ENCODE results near the gene BTBD3. TPM values are rescaled to one million over a fixed set of nuclear protein-coding genes. Genes with fewer than 3 reads are reported as not detected.

BTBD3 gene
- total RNA-seq, 6 experiments from 2014 or later = 26.1 to 32.2 (median 29.5) TPM

GRCh38 chr20:11918391-11918845 lies 725 bp downstream of the BTBD3 start:
- H3K9me3 Mint-ChIP-seq = no peaks in the 10 kb centered on the region
- TF ChIP-seq, protein P1, sequence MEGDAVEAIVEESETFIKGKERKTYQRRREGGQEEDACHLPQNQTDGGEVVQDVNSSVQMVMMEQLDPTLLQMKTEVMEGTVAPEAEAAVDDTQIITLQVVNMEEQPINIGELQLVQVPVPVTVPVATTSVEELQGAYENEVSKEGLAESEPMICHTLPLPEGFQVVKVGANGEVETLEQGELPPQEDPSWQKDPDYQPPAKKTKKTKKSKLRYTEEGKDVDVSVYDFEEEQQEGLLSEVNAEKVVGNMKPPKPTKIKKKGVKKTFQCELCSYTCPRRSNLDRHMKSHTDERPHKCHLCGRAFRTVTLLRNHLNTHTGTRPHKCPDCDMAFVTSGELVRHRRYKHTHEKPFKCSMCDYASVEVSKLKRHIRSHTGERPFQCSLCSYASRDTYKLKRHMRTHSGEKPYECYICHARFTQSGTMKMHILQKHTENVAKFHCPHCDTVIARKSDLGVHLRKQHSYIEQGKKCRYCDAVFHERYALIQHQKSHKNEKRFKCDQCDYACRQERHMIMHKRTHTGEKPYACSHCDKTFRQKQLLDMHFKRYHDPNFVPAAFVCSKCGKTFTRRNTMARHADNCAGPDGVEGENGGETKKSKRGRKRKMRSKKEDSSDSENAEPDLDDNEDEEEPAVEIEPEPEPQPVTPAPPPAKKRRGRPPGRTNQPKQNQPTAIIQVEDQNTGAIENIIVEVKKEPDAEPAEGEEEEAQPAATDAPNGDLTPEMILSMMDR (IDR thresholded peaks at IDR 0.05) = no peak
- peaks cover 10% of the 10 kb centered on the region for H3K36me3 Mint-ChIP-seq (ENCODE audit: low read depth)
- no peak for DNase-seq
- H3K27ac Mint-ChIP-seq = peak overlapping the region; percentile 44
- H3K4me1 Mint-ChIP-seq (ENCODE audit: low read depth) = peaks cover 35% of the 10 kb centered on the region
- H3K27me3 Mint-ChIP-seq (ENCODE audit: insufficient read depth) = no peaks in the 10 kb centered on the region
- H3K4me3 Mint-ChIP-seq = peak overlapping the region; percentile 86

DNA sequence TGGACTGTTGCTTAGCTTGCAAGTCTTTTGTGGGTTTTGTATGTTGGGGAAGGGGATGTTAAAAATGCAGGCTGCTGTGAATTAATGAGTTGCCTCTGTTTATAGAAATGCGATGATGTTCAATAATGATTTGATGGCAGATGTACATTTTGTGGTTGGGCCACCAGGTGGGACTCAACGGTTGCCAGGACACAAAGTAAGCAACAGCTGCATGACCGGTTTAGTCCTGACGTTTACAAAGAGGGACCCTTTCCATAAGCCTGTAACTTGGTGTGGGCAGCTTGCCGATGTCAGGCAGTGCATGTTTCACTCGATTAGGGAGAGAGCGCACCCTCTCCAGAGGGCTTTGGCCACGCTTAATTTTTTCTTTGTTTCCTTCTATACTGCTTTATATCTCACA lies 1.3 kb downstream of the BTBD3 start:
- Mint-ChIP-seq H3K9me3 (no peaks in the 10 kb centered on the region), H3K4me3 (peak overlapping the region; percentile 86), H3K27me3 (ENCODE audit: insufficient read depth) (no peaks in the 10 kb centered on the region), H3K27ac (peak overlapping the region; percentile 25; the same call in 1 of the 2 replicates), H3K4me1 (ENCODE audit: low read depth) (peaks cover 31% of the 10 kb centered on the region), H3K36me3 (ENCODE audit: low read depth) (peaks cover 15% of the 10 kb centered on the region)
- TF ChIP-seq, protein P1 (IDR thresholded peaks at IDR 0.05) = no peak
- DNase-seq = no peak

- H3K9me3 Mint-ChIP-seq = no peaks in the 10 kb centered on the region
- peaks cover 31% of the 10 kb centered on the region for H3K4me1 Mint-ChIP-seq (ENCODE audit: low read depth)
- no peaks in the 10 kb centered on the region for H3K27me3 Mint-ChIP-seq (ENCODE audit: insufficient read depth)
- peaks cover 15% of the 10 kb centered on the region for H3K36me3 Mint-ChIP-seq (ENCODE audit: low read depth)
- DNase-seq = no peak
- TF ChIP-seq, protein P1 (IDR thresholded peaks at IDR 0.05) = no peak
- no peak overlapping the region for H3K27ac Mint-ChIP-seq
- H3K4me3 Mint-ChIP-seq = no peak overlapping the region; the same call in 1 of the 2 replicates
Observed at GRCh38 chr20:11919581-11919980, 1.9 kb downstream of the BTBD3 start.

DNA sequence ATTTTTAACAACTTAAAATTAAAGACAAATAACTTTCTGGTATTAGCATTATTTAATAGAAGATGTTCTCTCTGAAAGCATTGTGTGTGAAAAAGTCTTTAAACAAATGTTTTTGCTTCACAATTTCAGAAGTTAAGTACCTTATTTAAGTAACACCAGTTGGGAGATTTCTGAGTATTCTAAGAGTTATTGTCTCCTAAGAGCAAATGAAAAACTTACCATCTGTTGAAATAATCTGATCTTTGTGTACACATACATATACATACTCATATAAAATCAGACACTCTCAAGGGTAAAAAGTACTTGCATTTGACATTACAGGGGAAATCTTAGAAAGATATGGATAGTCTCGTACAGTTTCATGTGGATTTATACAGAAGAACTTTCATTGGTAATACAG lies 2.4 kb downstream of the BTBD3 start:
- Mint-ChIP-seq H3K4me1 (ENCODE audit: low read depth) (peaks cover 31% of the 10 kb centered on the region), H3K4me3 (no peak overlapping the region), H3K9me3 (no peaks in the 10 kb centered on the region), H3K27me3 (ENCODE audit: insufficient read depth) (no peaks in the 10 kb centered on the region), H3K36me3 (ENCODE audit: low read depth) (peaks cover 15% of the 10 kb centered on the region), H3K27ac (no peak overlapping the region)
- no peak for DNase-seq
- TF ChIP-seq, protein P1 (IDR thresholded peaks at IDR 0.05) = no peak

- TF ChIP-seq, protein P1 (IDR thresholded peaks at IDR 0.05) = no peak
- H3K27me3 Mint-ChIP-seq (ENCODE audit: insufficient read depth) = no peaks in the 10 kb centered on the region
- H3K27ac Mint-ChIP-seq = no peak overlapping the region
- H3K36me3 Mint-ChIP-seq (ENCODE audit: low read depth) = peaks cover 15% of the 10 kb centered on the region
- no peaks in the 10 kb centered on the region for H3K9me3 Mint-ChIP-seq
- H3K4me3 Mint-ChIP-seq = no peak overlapping the region
- DNase-seq = no peak
- peaks cover 31% of the 10 kb centered on the region for H3K4me1 Mint-ChIP-seq (ENCODE audit: low read depth)
Observed at GRCh38 chr20:11921321-11921720, 3.6 kb downstream of the BTBD3 start.

DNA sequence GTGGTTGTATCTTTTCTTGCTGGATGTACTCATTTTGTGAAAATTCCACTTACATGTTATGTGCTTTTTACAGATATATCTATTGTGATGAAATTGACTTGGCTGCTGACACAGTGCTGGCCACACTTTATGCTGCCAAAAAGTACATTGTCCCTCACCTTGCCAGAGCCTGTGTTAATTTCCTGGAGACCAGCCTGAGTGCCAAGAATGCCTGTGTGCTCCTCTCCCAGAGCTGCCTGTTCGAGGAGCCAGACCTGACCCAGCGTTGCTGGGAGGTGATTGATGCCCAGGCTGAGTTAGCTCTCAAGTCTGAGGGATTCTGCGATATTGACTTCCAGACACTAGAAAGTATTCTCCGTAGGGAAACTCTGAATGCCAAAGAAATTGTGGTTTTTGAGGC lies 4.9 kb downstream of the BTBD3 start:
- Mint-ChIP-seq H3K36me3 (ENCODE audit: low read depth) (peaks cover 19% of the 10 kb centered on the region), H3K9me3 (no peaks in the 10 kb centered on the region), H3K4me3 (no peak overlapping the region), H3K27me3 (ENCODE audit: insufficient read depth) (no peaks in the 10 kb centered on the region), H3K4me1 (ENCODE audit: low read depth) (peaks cover 23% of the 10 kb centered on the region), H3K27ac (no peak overlapping the region)
- TF ChIP-seq, protein P1 (IDR thresholded peaks at IDR 0.05) = no peak
- DNase-seq = no peak
